Fibroblast of mammary gland (primary cell): ENCODE results near the gene MARCO.

Experiments
- DNase-seq: peaks from one replicate; pipeline ENCODE4 v3.0.0-alpha.2; 2010; ENCODE audit warnings: low read depth
- H3K4me3 ChIP-seq: 2 replicates; pipeline ENCODE4 v1.5.1; 2011; ENCODE audit warnings: low read depth, mild to moderate bottlenecking, low read length, moderate library complexity; ENCODE audit not compliant: control insufficient read depth
- CTCF ChIP-seq: conservative IDR thresholded peaks from 2 replicates; pipeline ENCODE4 v1.5.1; 2011; ENCODE audit warnings: low read depth, low read length, inconsistent platforms; ENCODE audit not compliant: control insufficient read depth, insufficient read depth

MARCO gene

GRCh38 chr2:118980022-118980421, 38.0 kb downstream of the MARCO start:
- TF ChIP-seq CTCF, result no peak
- DNase-seq, result no peak

GRCh38 chr2:118980573-118980972, 38.6 kb downstream of the MARCO start:
- H3K4me3 ChIP-seq, result no peak overlapping the region
- no peak for TF ChIP-seq CTCF
- DNase-seq, result no peak

More at GRCh38 chr2:118980022-118980421, 38.0 kb downstream of the MARCO start:
- H3K4me3 ChIP-seq, result no peak overlapping the region

GRCh38 chr2:118981632-118982031, 39.6 kb downstream of the MARCO start:
- no peak overlapping the region for H3K4me3 ChIP-seq
- no peak for DNase-seq
- TF ChIP-seq CTCF, result no peak

- no peak overlapping the region for H3K4me3 ChIP-seq
- DNase-seq, result no peak
- TF ChIP-seq CTCF, result no peak
Observed at GRCh38 chr2:118982039-118982438, 40.0 kb downstream of the MARCO start.

GRCh38 chr2:118983133-118983532, 41.1 kb downstream of the MARCO start:
- no peak for DNase-seq
- TF ChIP-seq CTCF, result no peak
- no peak overlapping the region for H3K4me3 ChIP-seq

GRCh38 chr2:118983915-118984314, 41.9 kb downstream of the MARCO start:
- TF ChIP-seq CTCF, result no peak
- H3K4me3 ChIP-seq, result no peak overlapping the region
- DNase-seq, result no peak

- no peak for TF ChIP-seq CTCF
- H3K4me3 ChIP-seq, result no peak overlapping the region
- no peak for DNase-seq
Observed at GRCh38 chr2:118986738-118987137, 44.7 kb downstream of the MARCO start.
